HG03439 (cell line): Measurements from ENCODE around the gene NAV1.
"Not testable (repeated sequence)": the region's sequence is repeated elsewhere in the genome, so short reads cannot be mapped to it uniquely, and the experiment has no call there.

ENCODE experiments used
- ATAC-seq: cut with Tn5 transposase; IDR thresholded peaks from one replicate; pipeline ENCODE4 v1.9.1; 2021; ENCODE audit warnings: mild to moderate bottlenecking, moderate library complexity; ENCODE audit not compliant: unreplicated experiment

NAV1 gene

DNA sequence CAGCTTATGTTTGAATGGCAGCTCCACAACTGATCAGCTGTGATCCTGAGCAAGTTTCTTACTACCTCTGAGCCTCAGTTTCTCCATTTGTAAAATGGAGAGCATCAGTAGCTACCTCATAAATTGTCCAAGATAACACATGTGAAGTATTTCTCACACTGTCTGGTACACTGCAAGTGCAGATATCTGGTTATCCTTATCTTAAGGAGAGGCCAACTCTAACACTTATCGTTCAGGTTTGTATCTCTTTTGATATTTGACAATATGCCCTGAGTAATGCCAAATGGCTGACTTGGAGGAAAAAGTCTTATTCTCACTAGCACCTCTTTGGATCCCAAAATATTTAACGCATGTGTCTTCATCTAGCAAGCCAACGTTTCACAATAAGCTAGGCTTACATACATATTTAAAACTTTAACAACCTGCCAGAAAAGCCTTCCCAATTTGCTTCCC is 34.7 kb upstream of the NAV1 start:
- no peak for ATAC-seq

DNA sequence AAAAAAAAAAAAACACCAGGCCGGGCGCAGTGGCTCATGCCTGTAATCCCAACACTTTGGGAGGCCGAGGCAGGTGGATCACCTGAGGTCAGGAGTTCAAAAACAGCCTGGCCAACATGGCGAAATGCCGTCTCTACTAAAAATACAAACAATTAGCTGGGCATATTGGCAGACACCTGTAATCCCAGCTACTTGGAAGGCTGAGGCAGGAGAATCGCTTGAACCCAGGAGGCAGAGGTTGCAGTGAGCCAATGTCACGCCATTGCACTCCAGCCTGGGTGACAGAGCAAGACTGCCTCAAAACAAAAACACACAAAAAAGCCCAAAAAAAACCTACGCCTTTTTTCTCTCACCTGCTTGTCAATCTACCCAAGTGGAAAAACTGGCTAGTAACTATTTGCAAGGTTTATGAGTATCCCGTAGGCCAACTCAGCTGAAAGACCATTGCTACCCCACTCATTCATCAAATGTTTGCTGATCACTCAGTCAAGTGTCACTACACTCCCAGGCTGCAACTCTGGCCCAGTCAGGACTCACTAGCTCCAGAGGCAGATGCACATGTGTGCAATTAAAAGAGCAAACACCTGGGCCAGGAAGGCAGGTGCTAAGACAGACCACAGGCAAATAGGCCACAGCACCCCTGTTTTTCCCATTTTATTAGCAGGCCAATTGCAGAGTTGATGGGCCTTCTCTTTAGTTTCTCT is 34.0 kb upstream of the NAV1 start:
- no peak for ATAC-seq

DNA sequence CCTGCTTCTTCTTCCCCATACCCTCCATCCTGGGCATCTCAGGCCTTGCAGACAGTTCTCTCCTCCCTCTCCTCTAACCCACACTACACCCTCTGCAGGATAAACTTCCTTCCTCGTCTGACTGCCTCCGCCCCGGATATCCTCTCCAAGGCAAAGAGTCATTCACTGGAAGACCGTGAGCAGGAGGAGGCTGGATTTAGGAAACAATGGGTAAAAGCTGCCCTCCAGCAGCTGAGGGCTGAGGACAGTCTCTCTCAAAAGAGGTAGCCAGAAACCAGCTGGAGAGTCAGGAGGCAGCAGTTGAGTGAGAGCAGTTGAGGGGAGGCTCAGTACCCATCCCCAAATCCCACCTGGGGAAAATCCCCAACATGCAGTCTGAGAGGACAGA is 33.4 kb upstream of the NAV1 start:
- no peak for ATAC-seq

DNA sequence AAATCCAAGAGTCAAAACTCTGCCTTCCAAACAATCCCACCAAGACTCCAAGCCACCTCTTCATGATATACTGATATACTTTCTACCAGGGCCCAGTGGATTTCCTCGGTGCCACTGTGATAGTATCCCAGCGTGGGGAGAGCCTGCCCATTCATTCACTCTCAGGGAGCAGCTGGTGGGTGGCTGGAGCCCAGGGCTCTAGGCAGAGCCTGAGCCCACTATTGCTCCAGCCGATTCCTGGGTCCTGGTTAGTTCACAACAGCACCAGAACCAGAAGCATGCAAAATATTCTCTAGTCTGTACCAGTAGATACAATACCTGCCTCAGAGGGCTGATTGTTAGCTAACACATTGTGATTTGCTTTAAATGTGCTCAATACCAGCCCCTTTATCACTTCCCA is 32.8 kb upstream of the NAV1 start:
- ATAC-seq = no peak

DNA sequence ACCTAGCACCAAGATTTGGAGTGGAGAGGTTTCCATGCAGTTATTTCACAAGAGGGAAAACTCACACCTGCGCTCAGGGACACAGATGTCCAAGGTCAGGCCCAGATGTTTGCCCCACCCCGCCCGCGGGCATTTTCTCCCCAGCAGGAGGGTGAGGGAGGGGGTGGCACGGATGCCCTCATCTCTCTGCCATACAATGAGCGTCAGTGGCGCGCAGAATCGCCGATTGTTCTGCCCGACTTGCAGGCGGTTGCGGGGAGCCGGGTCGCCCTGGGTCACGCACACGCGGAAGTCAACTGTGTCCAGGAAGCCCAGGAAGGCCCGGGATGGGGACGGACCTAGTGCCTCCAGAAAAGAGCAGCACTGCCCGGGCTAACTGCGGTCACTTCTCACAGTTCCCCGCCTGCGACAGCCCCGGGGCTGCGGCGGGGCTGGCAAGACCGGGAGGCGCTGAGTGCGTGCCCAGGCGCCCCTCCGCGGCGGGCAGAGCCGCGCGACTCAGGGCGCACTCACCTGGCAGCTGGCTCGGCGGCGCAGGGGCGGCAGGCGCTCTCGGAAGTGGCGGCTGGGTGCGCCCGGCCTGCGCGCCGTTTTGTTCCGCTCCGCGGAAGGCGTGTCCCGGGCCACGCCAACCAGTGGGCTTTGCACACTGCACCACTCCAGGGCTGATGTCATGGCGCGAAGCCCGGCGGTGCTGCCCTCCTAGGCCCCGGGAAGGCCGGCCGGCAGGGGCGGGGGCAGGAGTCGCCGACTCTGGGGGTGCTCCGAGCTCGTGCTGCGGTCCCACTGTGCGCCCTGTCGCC is 32.2 kb upstream of the NAV1 start, which contains the start of gene CSRP1:
TSS of gene CSRP1 (minus strand) at position 567 of the 803 bp plus-strand sequence. CDS start 10,820 bp downstream, outside the sequence.
- ATAC-seq = peak; percentile 75

DNA sequence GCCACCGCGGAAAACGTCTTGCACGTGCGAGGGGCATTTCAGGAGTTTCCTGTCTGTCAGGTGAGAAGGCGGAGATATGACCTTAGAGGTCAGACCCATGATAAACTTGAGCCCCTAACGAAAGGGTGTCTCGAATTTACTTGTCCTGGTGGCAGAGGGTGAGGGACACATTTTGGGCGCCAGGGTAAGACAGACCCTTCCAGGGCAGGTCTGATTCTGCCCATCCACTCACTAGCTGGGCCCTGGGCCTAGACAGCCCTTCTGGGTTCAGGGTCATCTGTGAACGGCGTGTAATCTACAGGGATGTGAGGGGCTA is 31.6 kb upstream of the NAV1 start:
- peak; percentile 16 for ATAC-seq

DNA sequence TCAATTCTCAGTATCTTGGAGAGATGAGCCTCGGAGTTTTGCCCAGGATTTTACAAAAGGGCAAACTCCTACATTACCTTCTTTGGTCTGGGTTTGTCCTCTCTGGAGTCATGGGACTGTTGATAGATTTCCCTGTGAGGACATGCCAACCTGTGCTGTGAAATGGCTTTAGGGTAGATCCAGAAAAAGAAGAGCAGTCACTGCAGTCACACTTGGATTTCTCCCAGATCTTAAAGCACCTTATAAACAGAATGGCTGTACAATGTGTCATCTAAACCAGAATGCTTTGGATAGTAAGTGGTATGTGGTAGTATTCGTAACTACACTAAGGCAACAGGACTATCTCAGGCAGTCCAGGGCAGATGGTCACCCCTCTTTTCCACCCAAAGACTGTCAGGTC is 30.1 kb upstream of the NAV1 start:
- no peak for ATAC-seq

DNA sequence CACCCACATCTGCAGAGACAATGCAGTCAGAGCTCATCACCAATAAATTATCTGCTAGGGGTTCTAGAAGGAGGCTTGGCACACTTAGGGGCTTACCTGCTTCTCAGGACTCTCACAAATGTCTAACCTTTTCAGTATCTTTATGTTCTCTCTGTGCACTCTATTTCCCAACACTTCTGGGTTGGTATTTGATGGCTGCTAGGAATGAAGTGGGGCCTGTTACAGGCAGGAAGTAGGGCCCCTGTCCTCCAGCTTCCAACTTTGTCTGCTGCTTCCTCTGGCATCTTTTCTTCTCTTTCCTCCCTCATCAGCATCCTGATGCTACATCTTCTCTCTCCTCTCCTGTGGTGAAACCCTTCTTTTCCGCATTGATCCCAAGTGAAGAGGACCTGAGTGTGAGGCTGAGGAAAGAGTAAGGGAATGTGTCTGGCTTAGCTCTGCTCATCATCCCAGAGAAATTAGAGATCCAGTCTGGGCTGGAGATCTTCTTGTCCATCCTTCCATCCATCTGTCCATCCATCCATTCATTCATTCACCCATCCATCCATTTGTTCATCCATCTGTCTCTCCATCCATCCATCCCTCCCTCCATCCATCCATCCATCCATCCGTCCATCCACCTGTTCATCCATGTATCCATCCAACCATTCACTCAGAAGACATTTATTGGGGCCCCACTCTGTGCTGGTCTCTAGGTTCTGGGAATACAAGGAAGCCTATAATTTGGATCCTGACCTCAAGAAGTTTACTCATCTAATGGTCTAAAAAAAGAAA is 29.1 kb upstream of the NAV1 start:
- ATAC-seq = no peak

DNA sequence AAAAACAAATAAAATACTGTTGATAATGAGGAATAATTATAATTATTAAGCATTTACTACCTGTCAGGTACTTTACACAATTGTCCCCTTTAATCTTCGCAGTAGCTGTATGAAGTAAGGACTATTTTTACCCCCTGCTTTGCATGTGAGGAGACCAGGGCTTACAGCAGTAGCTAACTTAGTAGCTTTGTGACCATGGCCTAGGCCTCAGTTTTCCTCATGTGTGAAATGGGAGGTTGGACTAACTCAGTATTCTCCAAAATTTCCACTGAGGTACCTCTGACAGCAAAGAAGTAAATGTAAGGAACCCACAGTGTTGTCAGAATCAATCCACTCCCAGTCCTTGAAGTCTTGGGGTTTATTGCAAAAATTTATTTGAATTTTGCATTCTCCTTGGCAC is 28.2 kb upstream of the NAV1 start:
- ATAC-seq = no peak

DNA sequence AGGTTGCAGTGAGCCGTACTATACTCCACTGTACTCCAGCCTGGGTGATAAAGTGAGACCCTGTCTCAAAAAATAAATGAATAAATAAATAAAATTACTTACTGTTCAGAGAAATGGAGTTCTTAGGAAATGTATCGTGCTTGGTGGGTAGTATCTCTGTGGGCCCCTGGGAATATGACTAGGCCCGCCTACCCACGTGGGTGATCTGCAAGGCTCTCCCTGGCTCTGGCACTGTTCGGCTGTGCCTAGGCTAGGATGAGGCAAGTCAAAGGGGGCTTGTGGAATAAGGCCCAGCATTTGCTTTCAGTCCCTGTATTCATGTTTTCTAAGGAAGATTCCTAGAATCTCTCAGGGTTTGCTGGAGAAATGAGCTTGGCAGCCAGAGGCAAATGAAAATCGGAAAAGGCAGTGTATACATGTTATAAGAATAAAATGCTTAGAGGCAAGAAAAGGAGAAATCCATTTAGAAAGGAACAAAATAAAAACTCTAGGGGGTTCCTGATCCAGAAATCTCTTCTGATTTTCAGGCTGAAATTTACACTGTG is 27.5 kb upstream of the NAV1 start:
- ATAC-seq = no peak

DNA sequence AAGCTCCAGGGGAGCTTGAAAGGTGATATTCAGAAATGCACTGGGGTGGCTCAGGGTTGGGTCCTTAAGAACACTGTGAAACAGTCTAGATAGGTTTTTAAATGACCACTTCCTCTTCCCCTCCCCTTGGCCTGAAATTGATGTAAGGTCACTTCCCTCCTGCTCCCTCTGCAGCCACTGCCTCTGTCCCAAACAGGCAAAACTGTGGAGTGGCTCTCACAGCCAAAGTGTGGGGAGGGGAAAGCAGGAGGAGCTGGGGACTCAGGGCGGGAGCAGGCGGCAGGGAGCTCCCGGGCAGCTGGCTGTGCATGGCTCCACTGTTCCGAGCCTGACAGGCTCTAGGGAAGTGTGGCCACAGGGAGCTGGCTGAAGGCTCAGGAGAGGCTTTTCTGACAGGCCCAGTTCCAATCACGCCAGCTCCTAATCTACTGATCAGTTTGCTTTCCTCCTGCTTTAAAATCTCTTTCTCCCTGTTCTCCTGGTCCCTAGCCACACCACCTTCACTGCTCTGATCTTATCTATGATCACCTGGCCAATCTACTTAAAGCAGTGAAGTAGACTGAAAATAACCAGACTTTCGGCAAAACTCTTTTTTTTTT is 26.9 kb upstream of the NAV1 start:
- ATAC-seq = peak; percentile 48

DNA sequence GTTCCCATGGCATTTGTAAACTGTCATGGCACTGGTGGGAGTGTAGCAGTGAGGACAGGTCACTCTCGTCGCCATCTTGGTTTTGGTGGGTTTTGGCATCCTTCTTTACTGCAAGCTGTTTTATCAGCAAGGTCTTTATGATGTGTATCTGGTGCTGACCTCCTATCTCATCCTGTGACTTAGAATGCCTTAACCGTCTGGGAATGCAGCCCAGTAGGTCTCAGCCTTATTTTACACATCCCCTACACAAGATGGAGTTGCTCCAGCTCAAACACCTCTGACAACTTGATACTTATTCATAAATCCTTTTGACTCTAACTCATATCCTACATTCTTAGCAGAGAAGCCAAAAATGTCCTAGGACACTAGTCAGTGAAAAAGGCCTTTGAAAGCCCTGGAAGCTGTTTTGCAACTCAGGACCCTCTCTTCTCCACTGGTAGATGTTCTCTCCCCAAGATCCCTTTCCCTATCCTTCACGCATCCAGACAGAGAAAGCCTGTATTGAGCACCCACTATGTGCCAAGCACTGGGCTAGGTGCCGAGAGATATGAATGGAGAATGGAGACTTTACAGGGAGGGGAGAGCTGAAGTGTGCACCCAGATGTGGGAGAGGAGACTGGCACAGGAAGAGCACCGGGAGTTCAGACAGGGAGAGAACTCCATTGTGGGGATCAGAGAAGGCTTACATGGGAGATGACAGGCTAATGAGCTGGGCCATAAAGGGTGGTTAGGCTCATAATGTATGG is 25.3 kb upstream of the NAV1 start:
- no peak for ATAC-seq

DNA sequence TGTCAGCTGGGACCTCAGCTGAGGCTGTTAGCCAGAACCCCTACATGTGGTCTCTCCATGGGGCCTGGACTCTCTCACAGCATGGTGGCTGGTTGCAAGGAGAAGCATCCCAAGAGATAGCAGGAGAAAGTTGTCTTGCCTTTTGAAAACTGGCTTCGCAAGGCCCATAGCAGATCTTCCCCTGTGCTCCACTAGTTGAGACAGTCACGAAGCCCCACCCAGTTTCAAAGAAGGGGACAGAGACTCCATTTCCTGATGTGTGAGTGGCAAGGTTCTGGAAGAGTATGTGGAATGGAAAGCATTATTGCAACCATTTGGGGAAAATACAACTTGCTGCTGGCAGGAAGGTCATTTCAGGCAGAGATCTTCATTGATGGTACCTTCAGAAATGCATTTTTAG is 24.5 kb upstream of the NAV1 start:
- ATAC-seq = no peak

DNA sequence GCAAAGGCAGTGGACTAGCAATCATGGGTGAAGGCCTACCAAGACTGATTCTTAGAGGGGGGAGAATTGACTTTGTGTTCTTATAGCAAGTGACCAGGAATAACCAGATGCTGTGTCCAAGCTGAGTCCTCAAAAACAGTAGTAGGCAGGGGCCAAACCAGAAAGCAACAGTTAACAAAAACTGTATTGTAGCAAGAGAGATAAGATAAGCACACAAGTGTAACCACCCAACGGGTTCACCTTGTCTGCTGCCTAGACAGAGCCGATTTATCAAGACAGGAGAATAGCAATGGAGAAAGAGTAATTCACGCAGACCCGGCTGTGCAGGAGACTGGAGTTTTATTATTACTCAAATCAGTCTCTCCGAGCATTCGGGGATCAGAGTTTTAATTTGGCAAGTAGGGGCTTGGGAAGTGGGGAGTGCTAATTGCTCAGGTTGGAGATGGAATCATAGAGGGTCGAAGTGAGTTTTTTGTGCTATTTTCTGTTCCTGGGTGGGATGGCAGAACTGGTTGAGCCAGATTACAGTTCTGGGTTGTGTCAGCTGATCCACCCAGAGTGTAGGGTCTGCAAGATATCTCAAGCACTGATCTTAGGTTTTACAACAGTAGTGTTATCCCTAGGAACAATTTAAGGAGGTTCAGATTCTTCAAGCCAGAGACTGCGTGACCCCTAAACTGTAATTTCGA is 23.7 kb upstream of the NAV1 start:
- ATAC-seq = no peak

DNA sequence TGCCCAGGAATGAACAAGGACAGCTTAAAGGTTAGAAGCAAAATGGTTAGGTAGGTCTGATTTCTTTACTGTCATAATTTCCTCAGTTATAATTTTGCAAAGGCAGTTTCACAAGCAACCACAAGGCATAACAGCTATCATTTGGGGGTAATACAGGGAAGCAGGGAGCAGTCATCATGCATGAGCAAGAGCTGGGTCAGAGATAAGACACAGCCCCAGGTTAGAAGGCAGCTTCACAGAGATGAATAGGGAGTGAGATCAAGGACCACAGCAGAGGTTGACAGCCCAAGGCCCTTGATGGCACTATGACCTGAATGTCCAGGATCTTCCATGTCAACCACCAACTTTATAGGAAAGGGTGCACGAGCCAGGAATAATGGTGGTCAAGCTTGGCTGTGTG is 23.0 kb upstream of the NAV1 start:
- no peak for ATAC-seq

DNA sequence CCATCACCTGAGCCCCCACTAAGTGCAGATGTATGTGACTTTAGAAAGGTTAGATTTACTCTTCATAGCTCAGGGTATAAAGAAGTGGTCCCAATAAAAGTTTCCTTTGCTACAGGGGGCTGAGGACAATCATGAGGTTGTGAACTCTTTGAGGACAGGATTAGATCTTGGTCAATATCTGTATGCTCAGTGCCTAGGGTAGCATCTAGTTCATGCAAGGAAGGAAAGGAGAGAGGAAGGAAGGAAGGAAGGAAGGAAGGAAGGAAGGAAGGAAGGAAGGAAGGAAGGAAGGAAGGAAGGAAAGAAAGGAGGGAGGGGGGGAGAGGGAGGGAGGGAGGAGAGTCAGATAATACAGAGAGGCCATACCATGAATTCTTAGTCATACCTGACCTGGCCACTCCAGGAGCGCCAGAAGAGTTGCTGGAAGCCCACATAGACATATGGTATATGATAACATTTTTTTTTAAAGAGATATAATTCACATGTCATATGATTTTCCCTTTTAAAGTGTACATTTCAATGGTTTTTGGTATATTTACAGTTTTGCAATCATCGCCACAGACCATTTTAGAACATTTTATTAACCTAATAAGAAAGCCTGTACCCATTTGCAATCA is 22.3 kb upstream of the NAV1 start:
- no peak for ATAC-seq

DNA sequence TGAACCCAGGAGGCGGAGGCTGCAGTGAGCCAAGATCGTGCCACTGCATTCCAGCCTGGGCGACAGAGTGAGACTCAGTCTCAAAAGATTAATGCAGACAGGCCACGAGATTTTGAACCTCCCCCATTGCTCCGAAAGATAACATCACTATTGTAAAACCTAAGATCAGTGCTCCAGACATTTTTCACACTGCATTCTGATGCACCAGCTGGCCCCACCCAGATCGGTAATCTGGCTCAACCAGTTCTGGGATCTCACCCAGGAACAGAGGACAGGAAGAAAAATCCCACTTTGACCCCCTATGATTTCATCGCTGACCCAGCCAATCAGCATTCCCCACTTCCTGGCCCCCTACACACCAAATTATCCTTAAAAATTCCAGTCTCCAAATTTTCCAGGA is 21.3 kb upstream of the NAV1 start:
- no peak for ATAC-seq

DNA sequence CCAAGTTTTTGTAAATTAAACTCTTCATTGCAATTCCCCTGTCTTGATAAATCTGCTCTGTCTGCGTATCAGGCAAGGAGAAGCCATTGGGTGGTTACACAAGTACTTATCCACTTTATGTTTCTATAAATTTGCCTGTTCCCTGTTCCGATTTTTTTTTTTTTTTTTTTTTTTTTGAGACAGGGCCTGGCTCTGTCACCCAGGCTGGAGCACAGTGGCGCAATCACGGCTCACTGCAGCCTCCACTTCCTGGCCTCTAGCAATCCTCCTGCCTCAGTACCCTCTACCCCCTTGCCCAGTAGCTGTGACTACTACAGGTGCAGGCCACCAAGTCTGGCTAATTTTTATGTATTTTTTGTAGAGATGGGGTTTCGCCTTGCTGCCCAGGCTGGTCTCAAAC is 20.9 kb upstream of the NAV1 start:
- ATAC-seq = no peak

DNA sequence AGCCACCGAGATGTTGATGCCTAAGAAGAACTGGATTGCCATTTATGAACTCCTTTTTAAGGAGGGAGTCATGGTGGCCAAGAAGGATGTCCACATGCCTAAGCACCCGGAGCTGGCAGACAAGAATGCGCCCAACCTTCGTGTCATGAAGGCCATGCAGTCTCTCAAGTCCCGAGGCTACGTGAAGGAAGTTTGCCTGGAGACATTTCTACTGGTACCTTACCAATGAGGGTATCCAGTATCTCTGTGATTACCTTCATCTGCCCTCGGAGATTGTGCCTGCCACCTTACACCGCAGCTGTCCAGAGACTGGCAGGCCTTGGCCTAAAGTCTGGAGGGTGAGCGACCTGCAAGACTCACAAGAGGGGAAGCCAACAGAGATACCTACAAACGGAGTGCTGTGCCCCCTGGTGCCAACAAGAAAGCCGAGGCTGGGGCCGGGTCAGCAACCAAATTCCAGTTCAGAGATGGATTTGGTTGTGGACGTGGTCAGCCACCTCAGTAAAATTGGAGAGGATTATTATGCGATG is 18.8 kb upstream of the NAV1 start:
- ATAC-seq = not testable (repeated sequence)
